PFSK-1 (cell line): Measurements from ENCODE around the gene NLRP4.

Source experiments
- FOXP2 ChIP-seq: optimal IDR thresholded peaks from 2 replicates; pipeline ENCODE3; 2011; ENCODE audit warnings: borderline replicate concordance, control low read depth, inconsistent platforms; ENCODE audit not compliant: insufficient read depth; ENCODE audit errors: extremely low read length, extremely low read depth
- POLR2AphosphoS5 ChIP-seq: IDR thresholded peaks from 2 replicates; pipeline ENCODE4 v1.6.1; 2012; ENCODE audit warnings: low read depth, mild to moderate bottlenecking, control low read depth, low read length, moderate library complexity
- REST ChIP-seq, 2 experiments: IDR thresholded peaks; 2 replicates each; pipeline versions ENCODE4 v1.6.1 to v1.8.0; 2011 to 2012; ENCODE audit warnings: low read depth in 2 of 2, low read length in 2 of 2, control low read depth in 1 of 2, inconsistent platforms in 1 of 2, mild to moderate bottlenecking in 1 of 2, moderate library complexity in 1 of 2; ENCODE audit not compliant: insufficient read depth in 1 of 2

DNA sequence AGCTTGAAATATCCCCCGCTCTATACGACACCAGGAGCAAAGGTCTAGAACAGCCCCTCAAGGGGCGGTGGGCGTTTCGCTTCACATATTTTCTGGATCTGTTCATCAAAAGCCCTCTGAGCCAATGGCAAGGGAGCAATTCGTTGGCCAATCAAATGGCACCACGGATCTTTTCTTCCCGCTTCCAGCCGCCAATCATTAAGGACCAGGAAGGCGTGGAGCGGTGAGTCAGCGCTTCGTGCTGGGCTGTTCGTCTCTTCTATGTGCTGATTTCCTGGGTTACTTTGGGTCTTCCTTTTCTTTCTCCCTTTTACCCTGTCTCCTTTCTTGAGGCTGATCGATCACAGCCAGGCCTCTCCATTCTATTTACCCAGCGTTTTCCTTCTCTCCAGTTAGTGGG, at the start of gene NLRP4:
- TF ChIP-seq POLR2AphosphoS5 (no peak), REST (IDR thresholded peaks at IDR 0.05; ENCODE audit: insufficient read depth in 1 of 2, low read depth in 2 of 2, low read length in 2 of 2) (no peak), FOXP2 (no peak)
